Mucosa of gallbladder (tissue), 1 donor: ENCODE data around the gene CCNK. TPM values are rescaled to one million over a fixed set of nuclear protein-coding genes. Genes with fewer than 3 reads are reported as not detected.

ENCODE experiments used
- DNase-seq: peaks from one replicate; pipeline ENCODE4 v3.0.0-alpha.2; 2020; ENCODE audit warnings: low spot score
- total RNA-seq: library from RNA; stranded (reverse); gene quantifications from one replicate; pipeline ENCODE4 v1.2.1, GENCODE V29; 2021
- donor health status: DM: no; HTN: no; CAD: no.

CCNK gene
- 45.5 TPM for total RNA-seq

GRCh38 chr14:99480917-99481744 is at the start of gene CCNK:
TSS of gene CCNK (plus strand) at chr14:99481409. CDS start at chr14:99492678, 11,269 bp downstream.
- peak; percentile 100 for DNase-seq

- DNase-seq: no peak
Measured at GRCh38 chr14:99431986-99432385, 49.2 kb upstream of the CCNK start.

GRCh38 chr14:99432485-99432884 is 48.7 kb upstream of the CCNK start:
- DNase-seq: no peak

- no peak for DNase-seq
Measured at GRCh38 chr14:99435327-99435726, 45.9 kb upstream of the CCNK start.

GRCh38 chr14:99436247-99437180 is 44.7 kb upstream of the CCNK start:
- DNase-seq: no peak

GRCh38 chr14:99437706-99438105 is 43.5 kb upstream of the CCNK start:
- no peak for DNase-seq

GRCh38 chr14:99440278-99440677 is 40.9 kb upstream of the CCNK start:
- no peak for DNase-seq

- DNase-seq: no peak
Measured at GRCh38 chr14:99441157-99441870, 39.9 kb upstream of the CCNK start.

GRCh38 chr14:99441918-99442317 is 39.3 kb upstream of the CCNK start:
- DNase-seq: no peak

- DNase-seq: no peak
Measured at GRCh38 chr14:99445931-99446330, 35.3 kb upstream of the CCNK start.

GRCh38 chr14:99447739-99448138 is 33.5 kb upstream of the CCNK start:
- no peak for DNase-seq

- DNase-seq: no peak
Measured at GRCh38 chr14:99450266-99450665, 30.9 kb upstream of the CCNK start.

- no peak for DNase-seq
Measured at GRCh38 chr14:99451234-99451633, 30.0 kb upstream of the CCNK start.

- no peak for DNase-seq
Measured at GRCh38 chr14:99452968-99453367, 28.2 kb upstream of the CCNK start.

GRCh38 chr14:99454246-99454645 is 27.0 kb upstream of the CCNK start:
- no peak for DNase-seq

- DNase-seq: no peak
Measured at GRCh38 chr14:99459481-99460100, 21.6 kb upstream of the CCNK start.

- no peak for DNase-seq
Measured at GRCh38 chr14:99460793-99461192, 20.4 kb upstream of the CCNK start.

GRCh38 chr14:99461411-99462085 is 19.7 kb upstream of the CCNK start:
- no peak for DNase-seq

- no peak for DNase-seq
Measured at GRCh38 chr14:99462210-99462609, 19.0 kb upstream of the CCNK start.

GRCh38 chr14:99463974-99464373 is 17.2 kb upstream of the CCNK start:
- no peak for DNase-seq

GRCh38 chr14:99465288-99465687 is 15.9 kb upstream of the CCNK start:
- no peak for DNase-seq
